HG03095 (cell line): ENCODE results near the gene RSPH6A.

ENCODE experiments used
- ATAC-seq: cut with Tn5 transposase; IDR thresholded peaks from one replicate; pipeline ENCODE4 v1.9.1; 2021; ENCODE audit warnings: moderate library complexity; ENCODE audit not compliant: unreplicated experiment

Gene RSPH6A

DNA sequence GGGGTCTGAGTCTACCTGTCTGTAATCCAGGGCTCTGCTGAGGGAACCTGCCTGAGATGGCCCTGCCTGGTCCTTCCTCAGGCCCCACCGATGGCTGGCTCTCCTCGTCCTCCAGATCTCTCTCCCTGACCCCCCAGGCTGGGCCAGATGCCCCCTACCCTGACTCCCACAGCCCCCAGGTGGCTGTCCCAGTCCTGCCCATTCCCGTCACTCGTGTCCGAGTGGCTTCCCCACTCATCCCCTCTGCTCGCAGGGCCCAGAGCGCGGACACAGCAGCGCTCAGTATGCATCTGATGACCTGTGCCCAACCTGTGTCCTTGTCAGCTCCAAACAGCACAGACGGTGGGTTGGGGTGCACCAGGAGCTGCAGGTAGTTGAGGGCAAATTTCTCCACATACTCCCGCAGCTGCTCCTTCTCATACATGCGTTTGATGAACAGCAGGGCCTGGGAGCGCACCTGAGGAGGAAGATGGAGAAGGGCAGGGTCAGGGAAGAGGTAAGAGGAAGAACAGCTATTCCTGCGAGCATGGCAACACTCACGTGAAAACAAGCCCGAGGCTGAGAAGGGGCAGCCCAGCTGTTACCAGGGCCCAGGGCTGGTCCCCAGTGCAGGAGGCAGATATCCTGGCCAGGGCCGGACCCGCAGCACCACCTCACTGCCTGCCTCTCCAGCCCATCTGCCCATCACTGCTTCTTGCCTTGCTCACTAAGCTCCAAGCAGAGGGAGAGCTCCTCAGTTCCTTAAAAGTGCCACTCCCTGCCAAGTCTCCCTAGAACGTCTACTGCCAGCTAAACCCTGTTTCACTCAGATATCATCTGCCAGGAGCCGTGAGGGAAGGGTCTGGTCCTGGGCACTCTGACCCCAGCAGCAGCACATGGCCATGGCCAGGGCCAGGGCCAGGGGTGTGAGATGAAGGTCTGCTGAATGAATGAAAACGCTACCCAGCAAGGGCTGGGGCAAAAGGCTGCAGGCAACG lies 11.1 kb upstream of the RSPH6A start:
- no peak for ATAC-seq

DNA sequence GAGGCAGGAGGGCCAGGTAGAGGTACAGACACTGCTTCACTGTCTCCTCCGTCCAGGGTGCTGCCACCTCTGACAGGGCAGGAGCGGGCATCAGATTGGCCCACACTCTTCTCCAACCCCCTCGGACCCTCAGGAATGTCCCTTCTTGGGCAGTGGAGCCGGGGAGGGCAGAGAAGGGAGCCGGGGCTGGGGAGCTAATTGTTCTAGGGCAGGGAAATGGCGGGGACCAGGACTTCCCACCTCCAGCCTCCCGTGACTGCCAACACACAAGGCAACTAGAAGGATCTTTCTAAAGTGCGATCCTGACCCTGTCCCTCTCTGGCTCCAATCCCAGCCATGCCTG lies 10.1 kb upstream of the RSPH6A start:
- ATAC-seq, result no peak

DNA sequence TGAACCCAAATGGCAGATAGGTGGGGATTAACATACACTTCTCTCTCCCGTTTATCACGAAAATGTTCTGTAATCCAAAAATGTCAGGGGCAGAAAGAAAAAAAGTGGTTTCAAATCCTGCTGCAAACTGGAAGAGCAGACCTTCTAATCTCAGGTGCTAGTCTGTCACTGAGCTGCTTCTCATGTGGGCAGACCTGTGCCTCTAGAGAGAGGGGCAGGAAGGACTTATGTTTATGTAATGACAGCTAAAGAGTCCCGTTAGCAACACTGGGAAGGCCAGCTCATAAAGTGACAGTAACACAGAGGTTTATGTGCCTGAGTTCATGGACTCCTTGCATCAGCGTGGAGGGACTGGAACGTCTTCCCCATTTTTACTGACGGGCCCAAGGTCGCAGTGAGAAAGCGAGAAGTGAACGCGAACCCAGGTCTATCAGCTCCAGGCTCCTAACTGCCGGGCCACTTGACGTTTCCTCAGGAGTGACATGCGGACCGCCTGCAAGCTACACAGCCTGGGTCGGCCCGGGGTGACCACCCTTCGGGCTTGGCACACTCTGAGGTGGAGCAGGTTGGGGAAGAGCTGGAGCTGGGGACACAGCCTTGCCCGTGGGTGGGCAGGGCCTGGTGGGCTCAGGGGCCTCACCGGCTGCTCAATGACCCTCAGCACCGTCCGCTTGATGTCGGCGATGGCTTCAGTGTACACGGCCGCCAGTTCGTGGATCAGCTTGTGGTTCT lies 9.6 kb upstream of the RSPH6A start:
- no peak for ATAC-seq

DNA sequence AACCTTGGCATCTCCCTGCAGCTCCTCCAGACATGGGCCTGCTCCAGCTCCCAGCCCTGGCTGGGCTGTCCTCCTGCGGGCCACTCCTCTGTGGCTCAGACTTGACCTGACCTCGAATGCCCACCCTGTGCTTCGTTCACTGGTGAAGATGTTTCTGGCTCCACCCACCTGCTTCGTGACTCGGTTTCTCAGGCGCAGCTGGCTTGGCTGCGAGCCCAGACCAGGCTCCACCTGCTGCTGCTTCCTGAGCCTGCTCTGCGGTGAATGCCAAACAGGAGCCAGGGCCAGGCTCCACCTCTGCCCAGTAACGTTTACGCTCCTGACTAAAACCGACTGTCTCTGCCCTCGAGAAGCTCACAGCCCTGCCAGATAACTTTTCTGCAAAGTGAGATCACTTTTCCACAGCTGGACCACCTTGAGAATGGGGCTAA lies 8.9 kb upstream of the RSPH6A start:
- no peak for ATAC-seq

DNA sequence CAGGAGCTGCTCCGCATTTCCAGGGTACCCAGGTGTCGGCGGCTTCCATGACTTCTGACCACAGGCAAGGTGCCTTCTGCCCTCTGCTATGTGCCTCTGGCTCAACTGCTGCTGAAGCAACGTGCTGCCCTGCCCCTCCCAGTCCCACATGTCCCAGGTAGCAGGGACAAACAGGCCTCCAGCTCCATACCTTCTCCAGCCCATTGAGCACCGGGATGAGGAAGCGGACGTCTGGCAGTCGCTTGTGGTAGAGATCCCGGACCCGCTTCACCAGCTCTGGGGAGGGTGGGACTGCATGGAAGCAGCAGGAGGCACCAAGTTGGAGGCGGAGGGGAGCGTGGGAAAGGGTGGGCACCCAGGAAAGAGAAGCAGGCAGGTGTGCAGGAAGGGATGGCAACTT lies 8.1 kb upstream of the RSPH6A start:
- ATAC-seq, result no peak

DNA sequence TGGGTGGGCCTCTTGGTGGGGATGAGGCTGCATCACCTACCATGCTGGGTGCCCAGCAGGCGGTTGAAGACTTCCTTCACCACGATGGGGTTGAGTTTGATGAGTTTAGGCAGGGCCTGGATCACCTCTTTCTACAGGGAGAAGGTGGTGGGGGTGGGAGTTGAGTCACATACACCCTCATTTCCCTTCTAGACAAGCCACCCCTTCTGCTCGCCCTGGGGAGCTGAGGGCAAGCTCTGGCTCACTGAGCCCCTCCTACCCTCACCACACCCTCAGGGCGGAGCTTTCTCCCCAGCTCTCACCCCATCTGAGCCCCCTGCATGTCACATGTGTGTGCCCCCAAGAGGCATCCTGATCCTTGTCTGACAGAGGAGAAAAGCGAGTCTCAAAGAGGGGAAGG lies 7.6 kb upstream of the RSPH6A start:
- ATAC-seq, result no peak

DNA sequence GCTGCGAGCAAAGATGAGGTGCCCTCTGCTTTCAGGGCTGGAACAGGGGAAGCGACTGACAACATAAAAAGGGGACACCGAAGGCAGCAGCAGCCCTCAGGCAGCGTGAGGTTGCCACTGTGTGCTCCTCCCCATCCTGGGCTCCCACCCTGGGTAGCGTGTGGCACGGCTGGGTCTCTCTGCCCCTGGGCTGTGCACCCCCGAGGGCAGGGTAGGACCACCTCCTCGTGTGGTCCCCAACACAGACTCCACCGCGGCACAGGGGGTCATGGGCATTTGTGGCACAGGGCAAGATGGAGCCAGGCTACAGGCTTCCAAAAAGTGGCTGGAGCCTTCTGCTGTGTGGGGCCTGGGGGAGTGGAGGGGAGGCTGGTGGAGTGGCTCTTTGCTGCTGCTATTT lies 6.5 kb upstream of the RSPH6A start:
- no peak for ATAC-seq

DNA sequence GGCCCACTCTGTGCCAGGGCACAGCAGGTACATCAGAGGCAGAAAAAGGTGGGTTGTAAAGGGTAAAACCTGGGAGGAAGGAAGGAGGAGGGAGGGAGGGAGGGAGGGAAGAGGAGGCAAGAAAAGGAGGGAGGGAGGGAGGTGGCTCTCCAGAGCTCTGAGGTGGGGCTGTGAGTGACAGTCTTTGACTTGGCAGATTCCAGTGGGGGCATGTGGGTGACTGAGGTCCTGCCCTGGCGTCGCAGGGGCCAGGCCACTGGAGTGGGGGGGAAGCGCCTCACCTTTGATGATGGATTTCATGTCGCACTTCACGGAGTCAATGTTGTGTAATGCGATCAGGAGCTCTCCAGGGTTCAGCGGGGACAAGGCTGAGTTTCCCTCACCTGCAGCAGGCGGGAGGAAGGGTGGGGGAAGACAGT lies 6.0 kb upstream of the RSPH6A start:
- ATAC-seq, result no peak

DNA sequence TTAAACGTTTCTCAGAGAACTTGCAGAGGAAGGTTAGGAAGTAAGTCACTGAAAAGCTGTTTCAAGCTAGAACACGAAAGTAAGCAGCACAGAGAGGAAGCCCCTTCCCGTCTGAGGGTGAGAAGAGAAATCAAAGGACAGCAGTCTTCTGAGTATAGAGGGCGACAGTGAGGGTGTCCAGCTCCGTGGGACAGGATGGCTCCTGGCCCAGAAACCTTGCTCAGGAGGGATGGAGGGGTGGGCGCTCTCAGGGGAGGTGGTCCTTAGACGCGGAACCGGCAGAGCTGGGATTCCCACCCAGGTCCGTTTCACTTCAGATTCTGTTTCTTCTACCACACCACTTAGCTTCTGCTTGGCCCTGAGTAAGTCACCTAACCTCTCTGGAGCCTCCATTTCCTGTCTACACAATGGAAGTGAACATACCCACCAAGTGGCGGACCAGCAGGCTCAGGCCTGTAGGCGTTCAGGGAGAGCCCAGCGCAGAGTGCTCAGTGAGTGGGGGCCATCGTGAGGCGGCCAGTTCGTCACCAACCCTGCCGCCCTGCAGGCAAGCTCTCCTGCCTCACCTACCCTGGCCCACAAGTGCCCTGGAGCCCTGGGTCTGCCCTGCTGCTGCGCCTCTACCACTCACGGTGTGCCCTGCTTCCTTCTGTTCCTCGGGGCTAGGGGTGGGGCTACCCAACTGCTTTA lies 5.5 kb upstream of the RSPH6A start:
- no peak for ATAC-seq

- ATAC-seq, result no peak
Measured at GRCh38 chr19:45819769-45820168, 4.7 kb upstream of the RSPH6A start.

DNA sequence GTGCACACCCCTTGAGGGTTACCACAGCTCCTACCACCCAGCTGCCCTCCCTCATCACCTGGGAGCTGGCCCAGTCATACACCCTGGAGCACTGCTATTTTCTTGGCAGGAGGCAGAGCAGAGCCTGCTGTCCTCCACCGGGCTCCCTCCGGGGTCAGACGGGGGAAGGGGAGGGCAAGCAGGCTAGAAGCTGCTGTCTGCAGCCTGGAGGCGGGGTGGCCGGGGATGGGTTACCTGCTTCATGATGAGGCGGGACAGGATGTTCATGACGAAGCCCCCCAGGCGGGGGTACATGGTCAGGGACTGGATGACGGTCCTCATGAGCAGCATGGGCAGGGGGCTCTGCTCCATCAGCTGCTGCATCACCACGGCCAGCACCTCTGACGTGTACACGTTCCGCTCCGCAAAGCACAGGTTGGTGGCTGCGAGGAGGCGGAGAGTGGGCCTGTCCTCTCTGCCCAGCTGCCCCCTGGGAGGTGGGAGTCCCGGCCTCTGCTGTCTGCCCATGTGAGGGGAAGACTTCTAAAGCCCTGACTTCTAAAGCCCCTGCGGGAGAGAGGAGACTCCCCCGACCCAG lies 2.7 kb upstream of the RSPH6A start:
- no peak for ATAC-seq

GRCh38 chr19:45817010-45817724 lies 2.1 kb upstream of the RSPH6A start:
- peak; percentile 78 for ATAC-seq

GRCh38 chr19:45816236-45817009 lies 1.3 kb upstream of the RSPH6A start:
- no peak for ATAC-seq

- no peak for ATAC-seq
Measured at GRCh38 chr19:45815481-45816216, 541 bp upstream of the RSPH6A start.

DNA sequence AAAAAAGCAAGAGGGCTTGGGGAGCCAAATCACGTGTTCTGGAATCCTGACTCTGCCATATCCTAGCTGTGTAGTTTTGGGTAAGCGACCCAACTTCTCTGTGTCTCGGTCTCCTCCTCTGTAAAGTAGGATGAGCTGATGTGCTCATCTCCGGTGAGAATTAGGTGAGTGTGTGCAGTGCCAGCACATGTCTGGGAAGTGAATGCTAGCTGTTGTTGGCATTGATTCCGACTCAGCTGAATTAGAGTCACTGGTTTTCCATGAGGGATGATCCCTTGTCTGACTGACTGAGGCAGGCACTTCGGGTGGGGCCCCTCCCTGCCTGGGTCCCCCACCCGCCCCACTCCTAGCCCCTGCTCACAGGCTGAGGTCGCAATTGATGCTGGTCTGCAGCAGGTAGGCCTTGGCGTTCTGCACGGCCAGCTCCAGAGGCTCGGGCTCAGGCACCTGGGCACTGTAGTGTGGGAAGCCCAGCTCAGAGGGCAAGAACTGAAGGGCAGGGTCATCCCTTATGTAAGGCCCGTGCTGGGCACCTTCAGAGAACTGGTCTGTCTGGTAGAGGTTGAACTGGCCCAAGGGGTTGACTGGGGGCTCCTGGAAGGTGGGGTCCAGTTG lies 835 bp downstream of the RSPH6A start:
- ATAC-seq, result no peak

GRCh38 chr19:45812297-45812696 lies 2.8 kb downstream of the RSPH6A start:
- no peak for ATAC-seq

GRCh38 chr19:45809643-45810159 lies 5.4 kb downstream of the RSPH6A start:
- no peak for ATAC-seq

- no peak for ATAC-seq
Measured at GRCh38 chr19:45805719-45806118, 9.4 kb downstream of the RSPH6A start.

- ATAC-seq, result no peak
Measured at GRCh38 chr19:45804959-45805230, 10.2 kb downstream of the RSPH6A start.
